Gastroesophageal sphincter (tissue), 3 donors: ENCODE measurements around the gene ADARB1.

ENCODE experiments used
- CTCF ChIP-seq, 4 experiments: fragments of 200-600 bp in 2 of 4; fragments of 450-650 bp in 2 of 4; sonication (generic) in 1 of 4; IDR thresholded peaks; one replicate each; pipeline ENCODE4 v1.5.1; 2017 to 2019; ENCODE audit warnings: antibody characterized with exemption in 4 of 4, mild to moderate bottlenecking in 2 of 4, moderate library complexity in 2 of 4
- POLR2A ChIP-seq, 2 donors: fragments of 450-650 bp; IDR thresholded peaks; one replicate each; pipeline ENCODE4 v1.6.1; 2017; ENCODE audit warnings: antibody characterized with exemption in 2 of 2, mild to moderate bottlenecking in 2 of 2, moderate library complexity in 1 of 2
- POLR2AphosphoS5 ChIP-seq: sonication (generic); formaldehyde crosslinking; IDR thresholded peaks from one replicate; pipeline ENCODE4 v1.6.1; 2017; ENCODE audit warnings: antibody characterized with exemption

GRCh38 chr21:45140346-45140940 is 66.1 kb downstream of the ADARB1 start:
- peak; percentile 30 for TF ChIP-seq POLR2AphosphoS5
- TF ChIP-seq POLR2A (IDR thresholded peaks at IDR 0.05) = no peak
- peak; percentile 39 to 90 (median 84) for TF ChIP-seq CTCF (IDR thresholded peaks at IDR 0.05)
